ENCODE measurements around the gene CDH16.

The CDH16 gene

GRCh38 chr16:66903544-66904427, 14.9 kb downstream of the CDH16 start:
- H3K4me3 ChIP-seq (ENCODE audit: low read length, poor library complexity, severe bottlenecking), result no peak overlapping the region
- H3K9me2 ChIP-seq (replicated peaks; ENCODE audit: low read depth, low read length), result no peaks in the 10 kb centered on the region
- no peaks in the 10 kb centered on the region for H3K36me3 ChIP-seq (ENCODE audit: insufficient read depth, low read length)
- H2AFZ ChIP-seq (ENCODE audit: low read length), result no peak overlapping the region
- no peaks in the 10 kb centered on the region for H3K27me3 ChIP-seq (ENCODE audit: insufficient read depth, low read length, poor library complexity, severe bottlenecking)
- no peaks in the 10 kb centered on the region for H3F3A ChIP-seq (ENCODE audit: low read depth)
- no peaks in the 10 kb centered on the region for H3K79me2 ChIP-seq (ENCODE audit: insufficient read depth, low read length)
- H3K4me1 ChIP-seq (ENCODE audit: insufficient read depth, low read length, poor library complexity, severe bottlenecking), result peaks cover 14% of the 10 kb centered on the region
- H3K4me2 ChIP-seq (ENCODE audit: low read depth, low read length, poor library complexity, severe bottlenecking), result no peak overlapping the region
- TF ChIP-seq CTCF (conservative IDR thresholded peaks at IDR 0.05; ENCODE audit: low read length) (no peak), EZH2phosphoT487 (IDR thresholded peaks at IDR 0.05; ENCODE audit: borderline replicate concordance) (no peak)
- H4K20me1 ChIP-seq (ENCODE audit: insufficient read depth, low read length, poor library complexity, severe bottlenecking), result no peaks in the 10 kb centered on the region
- no peak overlapping the region for H3K9ac ChIP-seq (ENCODE audit: low read depth, low read length, poor library complexity, severe bottlenecking)
- no peaks in the 10 kb centered on the region for H3K9me3 ChIP-seq (ENCODE audit: insufficient read depth, low read depth, low read length)

- Histone ChIP-seq H3K9me3 (ENCODE audit: insufficient read depth, low read depth, low read length) (no peaks in the 10 kb centered on the region), H3K4me2 (ENCODE audit: low read depth, low read length, poor library complexity, severe bottlenecking) (no peak overlapping the region), H3K9me2 (replicated peaks; ENCODE audit: low read depth, low read length) (no peaks in the 10 kb centered on the region), H3K27me3 (ENCODE audit: insufficient read depth, low read length, poor library complexity, severe bottlenecking) (no peaks in the 10 kb centered on the region), H3F3A (ENCODE audit: low read depth) (no peaks in the 10 kb centered on the region), H4K20me1 (ENCODE audit: insufficient read depth, low read length, poor library complexity, severe bottlenecking) (no peaks in the 10 kb centered on the region), H3K79me2 (ENCODE audit: insufficient read depth, low read length) (no peaks in the 10 kb centered on the region), H3K9ac (ENCODE audit: low read depth, low read length, poor library complexity, severe bottlenecking) (no peak overlapping the region), H3K4me1 (ENCODE audit: insufficient read depth, low read length, poor library complexity, severe bottlenecking) (peaks cover 14% of the 10 kb centered on the region), H3K4me3 (ENCODE audit: low read length, poor library complexity, severe bottlenecking) (no peak overlapping the region), H2AFZ (ENCODE audit: low read length) (no peak overlapping the region), H3K36me3 (ENCODE audit: insufficient read depth, low read length) (no peaks in the 10 kb centered on the region)
- TF ChIP-seq EZH2phosphoT487 (IDR thresholded peaks at IDR 0.05; ENCODE audit: borderline replicate concordance), result no peak
- TF ChIP-seq CTCF (conservative IDR thresholded peaks at IDR 0.05; ENCODE audit: low read length), result no peak
Measured at GRCh38 chr16:66902648-66903543, 15.8 kb downstream of the CDH16 start.

DNA sequence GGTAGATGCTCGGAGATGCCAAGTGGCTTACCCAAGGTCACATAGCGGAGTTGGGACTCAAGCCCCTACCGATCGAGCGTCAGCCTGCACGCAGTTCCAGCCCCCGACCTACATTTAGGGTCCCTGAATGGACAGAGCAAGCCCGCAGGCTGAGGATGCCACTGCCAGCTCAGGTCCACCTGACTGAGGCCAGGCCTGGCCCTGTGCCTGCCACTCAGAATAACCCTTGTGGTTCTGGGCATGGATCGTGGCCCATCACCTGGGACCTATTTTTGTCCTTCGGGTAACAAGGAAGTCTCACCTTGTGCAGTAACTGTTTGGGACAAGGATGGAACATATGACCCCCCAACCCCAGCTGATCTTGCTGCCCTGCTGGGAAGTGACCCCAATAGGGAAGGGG, 17.1 kb downstream of the CDH16 start:
- H4K20me1 ChIP-seq (ENCODE audit: insufficient read depth, low read length, poor library complexity, severe bottlenecking), result no peaks in the 10 kb centered on the region
- H3K79me2 ChIP-seq (ENCODE audit: insufficient read depth, low read length), result no peaks in the 10 kb centered on the region
- TF ChIP-seq EZH2phosphoT487 (IDR thresholded peaks at IDR 0.05; ENCODE audit: borderline replicate concordance) (no peak), CTCF (conservative IDR thresholded peaks at IDR 0.05; ENCODE audit: low read length) (no peak)
- no peak overlapping the region for H3K4me3 ChIP-seq (ENCODE audit: low read length, poor library complexity, severe bottlenecking)
- H3K27me3 ChIP-seq (ENCODE audit: insufficient read depth, low read length, poor library complexity, severe bottlenecking), result no peaks in the 10 kb centered on the region
- H3K36me3 ChIP-seq (ENCODE audit: insufficient read depth, low read length), result no peaks in the 10 kb centered on the region
- no peaks in the 10 kb centered on the region for H3K9me3 ChIP-seq (ENCODE audit: insufficient read depth, low read depth, low read length)
- H3K9me2 ChIP-seq (replicated peaks; ENCODE audit: low read depth, low read length), result no peaks in the 10 kb centered on the region
- no peak overlapping the region for H3K4me2 ChIP-seq (ENCODE audit: low read depth, low read length, poor library complexity, severe bottlenecking)
- H3K9ac ChIP-seq (ENCODE audit: low read depth, low read length, poor library complexity, severe bottlenecking), result no peak overlapping the region
- no peaks in the 10 kb centered on the region for H3F3A ChIP-seq (ENCODE audit: low read depth)
- H2AFZ ChIP-seq (ENCODE audit: low read length), result no peak overlapping the region
- peaks cover 14% of the 10 kb centered on the region for H3K4me1 ChIP-seq (ENCODE audit: insufficient read depth, low read length, poor library complexity, severe bottlenecking)

Measured in Loucy (cell line).